ENCODE results near the gene RBM17.
A peak's percentile ranks its signal among the peaks of the same experiment; 100 is the strongest.
"Not testable (repeated sequence)": the region's sequence is repeated elsewhere in the genome, so short reads cannot be mapped to it uniquely, and the experiment has no call there.

Gene RBM17

GRCh38 chr10:6153845-6154244 is 65.0 kb downstream of the RBM17 start:
- no peak for DNase-seq (ENCODE audit: low read depth in 2 of 3, low spot score in 2 of 3)

GRCh38 chr10:6154566-6154965 is 65.7 kb downstream of the RBM17 start:
- DNase-seq (ENCODE audit: low read depth in 2 of 3, low spot score in 2 of 3): no peak

- no peak for DNase-seq (ENCODE audit: low read depth in 2 of 3, low spot score in 2 of 3)
Observed at GRCh38 chr10:6158276-6158675, 69.4 kb downstream of the RBM17 start.

GRCh38 chr10:6161921-6162320 is 73.1 kb downstream of the RBM17 start:
- DNase-seq (ENCODE audit: low read depth in 2 of 3, low spot score in 2 of 3): no peak

GRCh38 chr10:6162589-6163356 is 73.9 kb downstream of the RBM17 start:
- DNase-seq (ENCODE audit: low read depth in 2 of 3, low spot score in 2 of 3): no peak

GRCh38 chr10:6163364-6164270 is 74.8 kb downstream of the RBM17 start:
- DNase-seq (ENCODE audit: low read depth in 2 of 3, low spot score in 2 of 3): peak; percentile 71 to 92 (median 84)

GRCh38 chr10:6164271-6165095 is 75.6 kb downstream of the RBM17 start:
- DNase-seq (ENCODE audit: low read depth in 2 of 3, low spot score in 2 of 3): no peak

- DNase-seq (ENCODE audit: low read depth in 2 of 3, low spot score in 2 of 3): no peak
Observed at GRCh38 chr10:6165221-6165725, 76.4 kb downstream of the RBM17 start.

GRCh38 chr10:6165933-6166332 is 77.1 kb downstream of the RBM17 start:
- not testable (repeated sequence) for DNase-seq (ENCODE audit: low read depth in 2 of 3, low spot score in 2 of 3)

Data from activated CD8-positive, alpha-beta memory T cell treated with anti-CD3 and anti-CD28 coated beads for 48 hours (primary cell).